22Rv1 (cell line): ENCODE measurements around the gene G3BP1.

Experiments
- ZFX ChIP-seq: fragments of 450-650 bp; IDR thresholded peaks from 2 replicates; pipeline ENCODE4 v1.6.1; 2017; ENCODE audit warnings: antibody characterized with exemption, borderline replicate concordance
- TF ChIP-seq, protein P1 (sequence below): fragments of 450-650 bp; IDR thresholded peaks from 2 replicates; pipeline ENCODE4 v1.5.1; 2017; ENCODE audit warnings: mild to moderate bottlenecking

DNA sequence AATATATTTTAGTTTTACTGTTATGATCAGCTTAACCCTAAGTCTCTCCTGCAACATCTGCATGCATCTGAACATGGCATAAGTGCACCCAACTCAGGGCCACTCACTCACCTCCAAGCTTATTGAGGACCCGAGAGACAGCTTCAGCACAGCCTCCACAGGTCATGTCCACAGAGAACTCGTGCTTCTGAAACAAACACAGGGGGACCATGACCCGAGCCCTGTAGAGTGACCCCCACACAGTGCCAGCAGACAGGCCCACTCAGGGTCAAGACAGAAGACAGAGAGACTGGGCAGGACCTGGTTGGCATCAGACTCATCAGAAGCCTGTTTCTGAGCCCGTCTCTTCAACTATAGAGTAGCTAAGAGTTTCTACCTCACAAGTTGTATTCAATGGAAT, 20.2 kb upstream of the G3BP1 start:
- TF ChIP-seq, protein P1, sequence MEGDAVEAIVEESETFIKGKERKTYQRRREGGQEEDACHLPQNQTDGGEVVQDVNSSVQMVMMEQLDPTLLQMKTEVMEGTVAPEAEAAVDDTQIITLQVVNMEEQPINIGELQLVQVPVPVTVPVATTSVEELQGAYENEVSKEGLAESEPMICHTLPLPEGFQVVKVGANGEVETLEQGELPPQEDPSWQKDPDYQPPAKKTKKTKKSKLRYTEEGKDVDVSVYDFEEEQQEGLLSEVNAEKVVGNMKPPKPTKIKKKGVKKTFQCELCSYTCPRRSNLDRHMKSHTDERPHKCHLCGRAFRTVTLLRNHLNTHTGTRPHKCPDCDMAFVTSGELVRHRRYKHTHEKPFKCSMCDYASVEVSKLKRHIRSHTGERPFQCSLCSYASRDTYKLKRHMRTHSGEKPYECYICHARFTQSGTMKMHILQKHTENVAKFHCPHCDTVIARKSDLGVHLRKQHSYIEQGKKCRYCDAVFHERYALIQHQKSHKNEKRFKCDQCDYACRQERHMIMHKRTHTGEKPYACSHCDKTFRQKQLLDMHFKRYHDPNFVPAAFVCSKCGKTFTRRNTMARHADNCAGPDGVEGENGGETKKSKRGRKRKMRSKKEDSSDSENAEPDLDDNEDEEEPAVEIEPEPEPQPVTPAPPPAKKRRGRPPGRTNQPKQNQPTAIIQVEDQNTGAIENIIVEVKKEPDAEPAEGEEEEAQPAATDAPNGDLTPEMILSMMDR, result no peak
- TF ChIP-seq ZFX, result no peak
